Activated gamma-delta T cell treated with Interleukin-2 at 50 U/mL for 16 hours (primary cell): Measurements from ENCODE around the gene IGLON5.

Source experiments
- DNase-seq: peaks from one replicate; pipeline ENCODE4 v3.0.0-alpha.2; 2020

IGLON5 gene

GRCh38 chr19:51311351-51312257 lies at the start of gene IGLON5:
Gene IGLON5 (plus strand): TSS chr19:51311644. CDS start chr19:51311848, 204 bp downstream.
- DNase-seq: no peak

GRCh38 chr19:51263808-51264207 lies 47.6 kb upstream of the IGLON5 start:
- DNase-seq: no peak

- DNase-seq: no peak
These were observed 40.4 kb upstream of the IGLON5 start for GRCh38 chr19:51271067-51271466.

GRCh38 chr19:51272183-51272810 lies 39.1 kb upstream of the IGLON5 start:
- peak; percentile 43 for DNase-seq

GRCh38 chr19:51274049-51274770 lies 37.2 kb upstream of the IGLON5 start:
- no peak for DNase-seq

- no peak for DNase-seq
These were observed 34.3 kb upstream of the IGLON5 start for GRCh38 chr19:51277112-51277511.

- DNase-seq: no peak
These were observed 29.1 kb upstream of the IGLON5 start for GRCh38 chr19:51282335-51282734.

GRCh38 chr19:51285682-51286081 lies 25.8 kb upstream of the IGLON5 start:
- DNase-seq: no peak

GRCh38 chr19:51289635-51290034 lies 21.8 kb upstream of the IGLON5 start:
- DNase-seq: no peak

GRCh38 chr19:51292971-51293370 lies 18.5 kb upstream of the IGLON5 start:
- no peak for DNase-seq

GRCh38 chr19:51293571-51294210 lies 17.8 kb upstream of the IGLON5 start:
- no peak for DNase-seq

GRCh38 chr19:51294211-51294976 lies 17.1 kb upstream of the IGLON5 start:
- DNase-seq: no peak

- DNase-seq: no peak
These were observed 16.5 kb upstream of the IGLON5 start for GRCh38 chr19:51294977-51295375.

GRCh38 chr19:51295382-51296126 lies 15.9 kb upstream of the IGLON5 start:
- no peak for DNase-seq

GRCh38 chr19:51296336-51297093 lies 14.9 kb upstream of the IGLON5 start:
- DNase-seq: no peak

- no peak for DNase-seq
These were observed 14.0 kb upstream of the IGLON5 start for GRCh38 chr19:51297406-51297805.

GRCh38 chr19:51301266-51301665 lies 10.2 kb upstream of the IGLON5 start:
- no peak for DNase-seq

GRCh38 chr19:51305479-51305878 lies 6.0 kb upstream of the IGLON5 start:
- no peak for DNase-seq

- no peak for DNase-seq
These were observed 5.2 kb downstream of the IGLON5 start for GRCh38 chr19:51316688-51317087.

GRCh38 chr19:51317376-51317775 lies 5.9 kb downstream of the IGLON5 start:
- no peak for DNase-seq

GRCh38 chr19:51317968-51318367 lies 6.5 kb downstream of the IGLON5 start:
- DNase-seq: no peak
